NCI-H82 treated with DMSO at 0.1 percent for 48 hours (cell line): ENCODE measurements around the gene RHBDL3.
A peak's percentile ranks its signal among the peaks of the same experiment; 100 is the strongest.
"Not testable (repeated sequence)": the region's sequence is repeated elsewhere in the genome, so short reads cannot be mapped to it uniquely, and the experiment has no call there.

Experiments used
- DNase-seq: peaks from one replicate; lab custom pipeline; 2025; ENCODE audit not compliant: unreplicated experiment; lab: John Stamatoyannopoulos, UW

RHBDL3 gene, protein sequence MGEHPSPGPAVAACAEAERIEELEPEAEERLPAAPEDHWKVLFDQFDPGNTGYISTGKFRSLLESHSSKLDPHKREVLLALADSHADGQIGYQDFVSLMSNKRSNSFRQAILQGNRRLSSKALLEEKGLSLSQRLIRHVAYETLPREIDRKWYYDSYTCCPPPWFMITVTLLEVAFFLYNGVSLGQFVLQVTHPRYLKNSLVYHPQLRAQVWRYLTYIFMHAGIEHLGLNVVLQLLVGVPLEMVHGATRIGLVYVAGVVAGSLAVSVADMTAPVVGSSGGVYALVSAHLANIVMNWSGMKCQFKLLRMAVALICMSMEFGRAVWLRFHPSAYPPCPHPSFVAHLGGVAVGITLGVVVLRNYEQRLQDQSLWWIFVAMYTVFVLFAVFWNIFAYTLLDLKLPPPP

DNA sequence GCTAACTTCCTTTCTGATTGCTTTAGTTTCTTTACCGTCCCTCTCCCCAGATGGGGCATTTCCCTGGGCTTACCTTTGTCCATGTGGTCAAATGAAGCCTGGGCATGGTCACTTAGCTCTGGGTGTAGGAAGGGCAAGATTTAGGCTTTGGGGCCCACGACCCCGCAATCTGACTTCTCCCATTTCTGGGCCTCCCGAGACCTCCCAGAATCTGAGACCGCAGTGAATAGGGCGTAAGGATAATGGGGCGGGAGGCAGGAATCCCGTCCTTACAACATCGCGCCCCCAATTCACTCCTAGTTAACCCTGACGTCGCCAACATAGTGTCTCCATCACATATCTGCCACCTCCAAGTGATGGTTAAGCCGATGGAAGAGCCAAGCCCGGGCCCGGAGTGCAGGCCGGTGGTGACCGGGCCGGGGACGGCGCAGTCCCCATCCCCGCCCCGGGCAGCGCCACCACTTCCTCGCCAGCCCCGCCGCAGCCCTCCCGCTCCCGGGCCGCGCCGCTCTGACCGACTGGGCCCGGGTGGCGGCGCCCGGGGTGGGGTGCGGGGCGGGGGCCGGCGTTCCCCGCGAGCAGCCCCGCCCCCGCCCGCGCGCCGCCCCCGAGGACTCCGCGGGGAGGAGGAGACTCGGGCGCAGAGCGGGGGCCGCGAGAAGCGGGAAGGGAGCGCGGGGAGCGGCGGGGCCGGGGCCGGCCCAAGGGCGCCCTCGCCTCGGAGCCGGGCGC, at the start of gene RHBDL3:
TSS of gene RHBDL3 (plus strand) at position 641 of the 732 bp plus-strand sequence. CDS start 358 bp downstream, outside the sequence.
- DNase-seq, result no peak

DNA sequence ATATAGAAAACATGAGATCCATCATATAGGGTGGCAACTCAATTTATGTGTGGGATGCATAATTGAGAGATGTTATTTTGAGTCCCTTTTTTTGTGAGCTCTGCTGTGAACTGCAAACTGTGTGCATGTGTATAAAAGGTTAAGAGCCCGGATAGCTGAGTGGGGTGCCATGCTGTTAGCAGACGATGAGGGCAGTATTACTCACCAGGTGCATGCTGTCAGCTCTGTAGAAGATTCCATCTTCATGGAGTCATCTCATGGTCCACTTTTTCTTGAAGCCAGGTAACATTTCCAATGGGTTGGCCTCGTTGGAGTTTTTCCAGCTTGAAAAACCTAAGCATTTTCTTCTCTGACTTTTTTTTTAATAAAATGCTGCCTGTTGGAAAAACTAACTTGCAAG, 43.0 kb upstream of the RHBDL3 start:
- DNase-seq, result no peak

DNA sequence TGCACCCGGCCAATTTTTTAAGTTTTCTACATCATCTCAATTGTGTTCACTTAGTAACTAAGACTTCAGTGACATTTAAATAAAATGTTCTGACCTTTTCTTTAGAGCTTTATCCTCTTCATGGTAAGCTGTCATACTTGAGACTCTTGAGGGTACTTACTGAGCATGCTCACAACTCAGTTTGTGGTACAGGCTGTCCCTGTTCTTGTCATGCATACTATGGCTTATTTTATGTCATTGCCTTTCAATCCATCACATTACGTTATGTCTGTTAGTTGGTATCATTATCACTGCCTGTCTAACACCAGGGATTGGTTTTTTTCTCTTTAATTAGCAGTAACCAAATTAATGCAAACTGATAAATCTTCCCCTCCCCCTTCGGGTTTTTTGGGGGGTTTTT, 41.9 kb upstream of the RHBDL3 start:
- DNase-seq, result no peak

DNA sequence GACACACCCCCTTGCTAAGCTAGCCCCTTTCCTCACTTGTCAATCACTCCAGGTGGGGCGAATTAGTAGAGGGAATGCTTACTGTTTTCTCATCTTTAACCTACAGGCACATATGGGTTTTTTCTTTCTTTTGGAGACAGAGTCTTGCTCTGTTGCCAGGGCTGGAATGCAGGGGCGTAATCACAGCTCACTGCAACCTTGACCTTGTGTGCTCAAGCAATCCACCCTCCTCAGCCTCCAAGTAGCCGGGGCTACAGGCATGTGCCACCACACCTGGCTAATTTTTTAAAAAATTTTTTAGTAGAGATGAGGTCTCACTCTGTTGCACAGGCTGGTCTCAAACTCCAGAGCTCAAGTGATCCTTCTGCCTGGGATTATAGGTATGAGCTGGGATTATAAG, 38.7 kb upstream of the RHBDL3 start:
- no peak for DNase-seq

DNA sequence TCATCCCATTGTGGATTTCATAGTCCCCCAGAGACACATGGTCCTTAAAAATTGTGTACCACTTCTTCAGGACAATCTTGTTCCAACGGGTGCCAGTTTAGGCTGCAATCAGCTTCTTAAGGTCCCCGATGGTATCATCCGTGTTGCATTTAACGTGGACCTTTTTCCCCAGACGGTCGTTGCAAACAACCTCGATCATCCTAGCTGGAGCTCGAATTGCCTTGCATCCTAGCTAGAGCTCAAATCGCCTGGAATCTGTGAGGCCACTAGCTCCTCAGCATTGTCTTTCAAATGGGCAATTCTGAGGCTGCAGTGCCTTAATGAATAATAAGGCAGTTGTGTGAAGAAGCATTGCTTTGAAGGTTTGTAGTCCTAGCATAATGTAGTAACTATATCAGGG, 37.7 kb upstream of the RHBDL3 start:
- no peak for DNase-seq

DNA sequence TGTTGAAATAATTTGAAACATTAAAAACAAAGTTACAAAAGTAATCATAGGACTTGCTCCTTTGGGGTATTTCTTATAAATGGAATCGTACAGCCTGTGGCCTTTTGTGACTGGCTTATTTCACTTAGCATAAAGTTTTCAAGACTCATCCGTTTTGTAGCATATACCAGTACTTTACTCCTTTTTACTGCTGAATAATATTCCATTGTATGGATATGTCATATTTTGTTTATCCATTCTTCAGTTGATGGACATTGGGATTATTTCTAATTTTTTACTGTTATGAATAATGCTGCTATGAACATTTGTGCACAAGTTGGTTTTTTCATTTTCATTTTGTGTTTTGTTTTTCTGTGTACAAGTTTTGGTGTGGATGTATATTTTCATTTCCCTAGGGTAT, 30.0 kb upstream of the RHBDL3 start:
- no peak for DNase-seq

DNA sequence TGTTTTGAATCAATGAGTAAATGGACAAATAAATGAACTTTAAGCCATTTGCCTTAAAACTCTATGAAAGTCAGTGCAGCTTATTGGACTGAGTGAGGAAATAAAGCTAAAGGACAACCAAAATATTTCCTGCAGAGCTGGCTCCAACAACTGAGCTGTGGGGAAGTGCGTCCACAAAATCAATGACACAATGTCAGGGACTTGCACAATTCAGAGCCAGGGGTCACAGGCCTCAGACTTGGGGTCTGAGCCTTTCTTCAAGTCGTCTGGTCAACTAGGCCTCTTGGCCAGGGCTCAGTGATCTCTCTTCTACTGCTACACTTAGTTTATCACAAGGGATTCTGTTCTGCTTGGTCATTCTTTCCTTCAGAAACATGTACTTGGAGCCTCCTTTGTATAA, 26.2 kb upstream of the RHBDL3 start:
- no peak for DNase-seq

DNA sequence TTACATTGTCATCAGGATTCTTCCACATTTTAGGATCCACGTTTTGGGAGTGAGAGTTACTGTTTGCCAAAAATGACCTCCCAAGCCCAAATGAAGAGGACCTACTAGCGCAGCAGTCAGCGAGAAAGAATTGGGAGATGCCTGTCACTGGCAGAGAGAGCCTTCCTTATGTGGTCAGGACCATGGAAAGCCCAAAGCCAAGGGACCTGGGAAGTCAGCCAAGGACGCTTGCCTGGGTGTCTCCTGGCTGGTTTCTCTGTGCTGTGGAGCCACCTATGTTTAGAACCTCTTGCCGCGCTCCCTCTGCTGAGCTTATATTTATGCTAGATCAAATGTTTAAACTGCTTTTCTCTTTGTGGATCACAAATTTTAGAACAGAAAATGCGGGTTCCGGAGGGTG, 24.9 kb upstream of the RHBDL3 start:
- no peak for DNase-seq

DNA sequence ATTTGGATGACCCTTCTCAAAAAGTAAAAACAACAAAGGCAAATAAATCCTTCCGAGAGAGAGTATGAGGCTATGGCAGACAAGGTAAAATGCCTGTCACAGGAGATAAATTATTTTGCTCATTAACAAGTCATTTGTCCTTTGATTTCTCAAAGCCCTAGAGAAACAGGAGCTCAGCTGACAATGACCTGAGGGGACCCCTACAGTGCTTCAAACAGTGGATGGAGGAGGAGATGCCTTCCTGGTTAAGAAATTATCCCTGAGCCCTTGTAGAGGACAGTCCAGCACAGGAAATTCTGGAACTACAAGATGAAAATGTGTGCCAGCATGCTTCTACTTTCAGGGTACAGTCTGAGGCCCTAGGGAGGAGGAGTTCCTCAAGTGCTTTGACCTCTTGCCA, 24.0 kb upstream of the RHBDL3 start:
- DNase-seq, result no peak

DNA sequence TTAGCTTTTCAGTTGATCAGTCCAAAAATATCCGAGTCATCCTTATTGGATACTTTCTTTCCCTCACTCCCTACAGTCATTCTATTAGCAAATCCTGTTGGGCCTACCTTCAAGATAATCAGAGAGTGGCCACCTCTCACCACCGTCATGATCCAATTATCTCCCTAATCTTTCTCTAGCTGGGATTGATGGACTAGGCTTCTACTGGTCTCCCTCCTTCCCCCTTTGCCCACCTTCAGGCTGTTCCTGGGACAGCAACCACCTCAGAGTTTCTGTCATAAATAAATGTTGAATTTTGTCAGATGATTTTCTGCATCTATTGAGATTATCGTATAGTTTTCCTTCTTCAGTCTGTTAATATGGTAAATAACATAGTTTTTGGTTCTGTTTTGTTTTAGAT, 16.2 kb upstream of the RHBDL3 start:
- DNase-seq, result peak; percentile 94

DNA sequence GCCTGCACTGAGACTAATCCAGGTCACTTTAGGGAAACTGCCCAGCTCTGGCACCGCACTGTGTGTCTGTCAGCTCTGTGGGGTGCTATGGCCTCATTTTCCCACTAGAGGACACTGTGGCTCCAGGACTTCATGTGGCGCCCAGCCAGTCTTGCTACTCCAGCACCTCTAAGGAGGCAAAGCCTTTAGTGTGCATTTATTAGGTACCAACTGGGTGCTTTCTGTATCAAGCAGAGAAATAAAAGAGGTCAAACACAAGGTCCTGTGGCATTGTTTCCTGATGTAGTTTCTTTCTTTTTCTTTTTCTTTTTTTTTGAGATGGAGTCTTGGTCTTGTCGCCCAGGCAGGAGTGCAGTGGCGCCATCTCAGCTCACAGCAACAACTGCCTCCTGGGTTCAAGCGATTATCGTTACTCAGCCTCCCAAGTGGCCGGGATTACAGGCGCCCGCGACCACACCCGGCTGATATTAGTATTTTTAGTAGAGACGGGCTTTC, 12.5 kb upstream of the RHBDL3 start:
- peak; percentile 76 for DNase-seq

DNA sequence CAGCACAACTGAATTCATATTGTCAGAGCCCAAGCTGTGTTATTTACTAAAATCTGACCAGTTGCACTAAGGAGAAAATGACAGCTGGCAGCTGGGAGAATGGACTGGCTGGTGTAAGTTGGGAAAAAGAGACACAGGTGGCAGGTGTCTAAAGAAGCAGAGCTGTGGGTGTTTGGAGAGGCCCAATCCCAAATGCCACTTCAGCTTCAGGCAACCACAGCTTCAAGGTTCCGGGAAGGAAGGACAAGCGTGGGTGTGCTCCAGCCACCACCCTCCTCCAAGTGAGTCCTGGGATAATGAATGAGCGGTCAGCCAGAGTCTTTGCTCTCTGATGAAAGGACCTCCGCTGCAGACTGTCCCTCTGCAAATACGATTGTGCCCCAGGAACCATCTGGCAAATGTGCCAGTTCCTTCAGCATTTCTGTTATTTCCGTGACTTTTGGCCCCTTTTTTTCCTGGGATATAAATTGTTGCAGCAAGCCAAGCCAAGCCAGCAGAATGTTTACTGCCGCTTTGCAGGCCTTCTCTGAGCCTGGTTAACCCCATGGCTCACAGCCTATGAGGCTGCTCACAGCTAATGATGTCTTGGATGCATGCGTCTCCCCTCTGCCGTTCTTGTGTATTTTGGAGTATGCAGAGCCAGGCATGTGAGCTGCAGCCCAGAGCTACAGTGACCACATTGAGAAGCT, 9.5 kb upstream of the RHBDL3 start:
- DNase-seq, result no peak

DNA sequence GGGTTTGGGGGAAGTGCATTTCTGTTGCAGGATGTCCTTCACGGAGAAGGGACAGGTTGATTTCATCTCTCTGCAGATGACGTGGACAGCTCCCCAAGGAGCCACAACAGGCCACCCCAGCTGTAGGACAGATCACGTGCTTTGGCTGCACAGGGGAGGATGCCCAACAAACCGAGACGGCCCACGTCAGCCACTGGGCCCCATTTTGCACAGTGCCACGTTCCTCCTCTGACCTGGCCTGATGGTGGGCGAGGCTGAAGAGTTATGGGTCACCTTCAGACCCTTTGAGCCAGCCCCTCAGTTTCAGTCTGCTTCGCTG, 9.0 kb upstream of the RHBDL3 start:
- no peak for DNase-seq

DNA sequence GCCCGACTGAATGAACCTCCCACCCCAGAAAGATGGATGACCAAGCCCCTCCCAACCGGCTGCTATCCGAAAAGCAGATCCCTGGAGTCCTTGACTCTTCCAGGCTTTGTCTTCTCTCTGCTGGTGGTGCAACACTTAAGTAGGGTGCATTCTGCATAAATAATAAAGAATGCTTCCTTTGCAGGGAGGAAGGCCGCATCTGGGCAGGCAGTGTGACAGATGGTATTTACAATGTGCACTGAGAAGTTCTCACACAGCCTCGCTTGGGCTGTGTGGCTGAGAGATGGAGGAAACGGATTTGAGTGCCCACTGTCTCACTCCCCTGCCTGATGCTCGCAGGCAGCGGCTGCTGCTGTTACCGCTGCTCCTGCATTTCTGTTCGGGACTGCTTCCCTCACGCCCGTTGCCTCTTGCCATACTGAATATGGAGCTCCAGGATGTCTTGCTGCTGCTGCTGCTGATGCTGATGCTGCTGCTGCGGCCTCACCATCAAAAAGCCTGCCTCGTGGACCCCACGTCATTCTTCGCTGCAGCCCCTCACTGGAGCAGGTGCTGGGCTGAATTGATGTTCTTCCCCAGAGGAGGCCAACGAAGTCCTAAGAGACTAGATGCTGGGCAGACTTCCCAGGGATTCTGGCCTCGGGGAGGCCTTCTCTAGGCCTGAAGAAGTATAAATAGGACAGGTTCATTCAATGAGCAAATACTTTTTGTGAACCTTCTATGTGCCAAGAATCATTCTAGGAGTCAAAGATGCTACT, 7.1 kb upstream of the RHBDL3 start:
- DNase-seq, result peak; percentile 95

DNA sequence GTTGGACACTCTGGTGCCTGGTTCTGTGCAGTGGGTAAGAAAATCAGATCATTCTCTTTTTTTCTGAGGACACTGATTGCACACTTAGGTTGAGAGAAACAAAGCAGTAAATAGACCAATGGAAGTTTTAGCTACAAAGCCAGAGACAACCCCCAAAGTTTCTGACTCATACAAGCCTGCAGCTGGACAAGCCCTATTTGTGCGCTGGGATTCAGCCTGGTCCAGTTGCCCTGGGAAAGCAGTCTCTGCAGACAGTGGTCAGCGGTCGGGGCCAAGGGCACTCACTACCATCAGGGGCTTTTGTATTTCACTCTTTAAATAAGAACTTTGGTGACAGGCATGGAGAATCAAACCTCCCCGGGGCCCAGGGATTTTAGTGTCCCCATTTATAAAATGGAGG, 6.0 kb upstream of the RHBDL3 start:
- no peak for DNase-seq

DNA sequence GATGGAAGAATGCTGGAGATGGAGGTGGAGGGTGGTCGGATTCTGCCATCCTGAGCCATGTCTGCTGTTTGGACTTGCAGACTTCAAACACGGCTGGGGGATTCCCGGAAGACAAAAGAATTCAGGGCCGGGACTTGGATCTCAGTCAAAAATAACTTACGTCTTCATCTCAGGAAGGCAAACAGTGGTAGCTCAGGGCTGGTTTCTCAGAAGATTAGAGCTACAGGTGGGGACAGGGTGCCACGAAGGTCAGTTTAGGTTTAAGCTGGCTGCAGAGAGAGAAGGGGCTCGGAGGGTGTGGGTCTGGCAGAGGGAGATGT, 4.3 kb upstream of the RHBDL3 start:
- DNase-seq, result no peak

DNA sequence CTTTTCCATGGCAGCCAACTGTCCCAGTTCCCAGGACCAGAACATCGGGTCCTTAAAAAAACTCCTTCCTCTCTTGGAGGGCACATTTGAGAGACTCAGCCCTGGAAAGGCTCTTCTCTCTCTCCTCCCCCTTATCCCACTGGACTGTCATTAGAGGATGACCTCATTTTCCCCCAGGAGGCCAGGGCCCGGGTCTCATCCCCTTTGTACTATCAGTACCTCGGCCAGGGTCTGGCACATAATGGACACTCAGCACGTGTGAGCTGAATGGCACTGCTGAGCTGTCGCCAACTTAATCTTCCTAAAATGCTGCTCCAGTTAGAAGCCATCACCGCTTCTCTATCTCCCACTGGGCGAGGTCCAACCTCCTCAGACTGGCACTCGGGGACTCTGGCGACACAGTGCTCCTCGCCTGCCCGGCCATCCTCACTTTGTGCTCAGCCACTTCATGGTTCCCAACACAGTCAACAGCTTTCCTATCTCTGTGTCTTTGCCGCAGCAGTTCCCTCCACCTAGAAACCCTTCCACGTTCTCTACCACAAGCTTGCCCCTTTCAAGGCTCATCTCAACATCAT, 3.6 kb upstream of the RHBDL3 start:
- no peak for DNase-seq

DNA sequence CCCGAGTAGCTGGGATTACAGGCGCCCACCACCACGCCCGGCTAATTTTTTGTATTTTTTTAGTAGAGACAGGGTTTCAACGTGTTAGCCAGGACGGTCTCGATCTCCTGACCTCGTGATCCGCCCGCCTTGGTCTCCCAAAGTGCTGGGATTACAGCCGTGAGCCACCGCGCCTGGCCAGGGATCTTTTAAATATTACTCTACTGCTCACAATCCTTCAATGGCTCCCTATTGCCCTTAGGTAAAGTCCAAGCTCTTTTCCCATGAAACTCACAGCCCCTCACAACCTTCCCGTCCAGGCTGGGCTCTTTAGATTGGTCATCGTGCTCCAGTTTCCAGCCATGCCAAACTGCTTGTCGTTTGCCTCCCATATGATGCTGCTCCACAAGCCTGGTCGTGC, 2.1 kb upstream of the RHBDL3 start:
- DNase-seq, result not testable (repeated sequence)

DNA sequence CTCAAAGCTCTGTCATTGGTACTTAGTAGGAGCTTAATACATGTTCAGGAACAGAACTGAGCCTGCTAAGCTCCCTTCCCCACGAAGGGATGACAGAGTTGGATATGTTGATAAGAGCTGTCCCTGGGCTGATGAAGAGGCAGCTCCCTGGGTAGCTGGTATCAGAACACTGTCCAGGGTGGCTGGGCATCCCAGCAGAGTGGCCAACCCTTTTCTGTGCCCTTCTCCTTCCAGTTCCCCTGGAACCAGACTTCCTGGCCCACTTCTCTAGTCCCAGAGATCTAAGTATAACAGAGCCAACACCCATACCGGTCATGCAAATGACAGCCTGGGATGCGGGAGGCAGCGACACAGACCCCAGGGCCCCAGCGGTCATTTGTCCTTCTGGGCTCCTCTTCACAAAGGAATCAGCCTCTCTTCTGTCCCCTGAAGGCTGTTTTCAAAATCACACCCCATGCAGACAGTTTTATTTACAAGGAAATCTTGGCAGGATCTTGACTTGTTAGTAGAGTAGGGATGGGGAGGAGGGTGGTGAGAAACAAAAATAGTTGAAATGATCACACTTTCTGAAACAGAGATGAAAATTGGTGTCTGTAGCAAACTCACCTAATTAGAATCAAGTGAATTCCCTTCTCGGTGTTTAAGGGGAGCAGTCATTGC, 1.4 kb upstream of the RHBDL3 start:
- DNase-seq, result no peak

DNA sequence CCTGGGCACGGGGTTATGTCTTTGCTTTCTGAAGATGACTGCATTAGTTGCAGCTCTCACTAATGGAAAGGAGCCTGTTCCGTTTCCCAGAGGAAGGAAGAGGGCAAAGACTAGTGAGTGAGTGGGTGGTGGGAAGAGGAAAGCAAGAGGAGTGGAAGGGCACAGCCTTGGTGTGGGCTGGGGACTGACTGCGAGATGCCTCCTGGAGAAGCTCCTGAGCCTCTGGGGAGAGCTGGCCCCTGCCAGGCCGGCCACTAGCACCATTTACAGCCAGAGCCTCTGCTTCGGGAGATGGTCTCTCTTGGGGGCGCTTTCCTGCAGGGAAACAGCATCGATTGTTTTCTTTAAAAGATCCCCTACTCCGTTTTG, 825 bp upstream of the RHBDL3 start:
- DNase-seq, result no peak

DNA sequence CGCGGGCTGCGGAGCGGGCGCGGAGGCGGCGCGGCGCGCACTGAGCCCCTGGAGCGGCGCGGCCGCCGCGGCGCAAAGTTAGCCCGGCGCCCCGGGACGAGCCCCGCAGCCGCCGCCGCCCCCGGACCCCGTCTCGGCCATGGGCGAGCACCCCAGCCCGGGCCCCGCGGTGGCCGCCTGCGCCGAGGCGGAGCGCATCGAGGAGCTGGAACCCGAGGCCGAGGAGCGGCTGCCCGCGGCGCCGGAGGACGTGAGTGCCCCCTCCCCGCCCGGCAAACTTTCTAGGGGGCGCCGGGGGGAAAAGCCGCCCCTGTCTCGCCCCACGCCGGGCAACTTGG, 388 bp downstream of the RHBDL3 start:
- no peak for DNase-seq
